Measurements from ENCODE around the gene BARX1.

- TF ChIP-seq CTCF (IDR thresholded peaks at IDR 0.05) = no peak
- TF ChIP-seq POLR2A (IDR thresholded peaks at IDR 0.05) = no peak
These were observed 19.0 kb upstream of the BARX1 start for GRCh38 chr9:93974151-93974550.

Data from vagina (tissue), 2 donors.